Right lobe of liver (tissue), 6 donors: Measurements from ENCODE around the gene PAK1. TPM values are rescaled to one million over a fixed set of nuclear protein-coding genes. Genes with fewer than 3 reads are reported as not detected.

Experiments
- ATAC-seq, 4 donors: fragments of 200-7000 bp; cut with Tn5 transposase; one replicate each; pipeline ENCODE4 v1.9.1; 2020; ENCODE audit warnings: mild to moderate bottlenecking in 4 of 4, moderate library complexity in 4 of 4
- DNase-seq, 3 donors: peaks; one replicate each; pipeline ENCODE4 v3.0.0-alpha.2; 2020
- H3K27ac ChIP-seq, 3 donors: fragments of 200-600 bp; one replicate each; pipeline ENCODE4 v1.8.0; 2022
- H3K27me3 ChIP-seq, 2 donors: fragments of 200-600 bp; one replicate each; pipeline ENCODE4 v1.8.0; 2022
- H3K36me3 ChIP-seq, 4 donors: fragments of 200-600 bp; sonication (generic) in 1 of 4; one replicate each; pipeline versions ENCODE4 v1.5.1 to v1.8.0; 2017 to 2022; ENCODE audit warnings: control low read depth in 1 of 4
- H3K4me1 ChIP-seq, 4 donors: fragments of 200-600 bp; sonication (generic) in 1 of 4; one replicate each; pipeline versions ENCODE4 v1.5.1 to v1.8.0; 2017 to 2022; ENCODE audit warnings: control low read depth in 1 of 4
- H3K4me3 ChIP-seq, 3 donors: fragments of 200-600 bp; one replicate each; pipeline ENCODE4 v1.8.0; 2022
- H3K9me3 ChIP-seq, 4 donors: fragments of 200-600 bp; sonication (generic) in 1 of 4; one replicate each; pipeline versions ENCODE4 v1.5.1 to v1.8.0; 2017 to 2022; ENCODE audit warnings: control low read depth in 1 of 4
- CTCF ChIP-seq, 4 donors: fragments of 200-600 bp in 3 of 4; fragments of 450-650 bp in 1 of 4; IDR thresholded peaks; one replicate each; pipeline versions ENCODE4 v1.5.1 to v1.8.0; 2016 to 2022; ENCODE audit warnings: antibody characterized with exemption in 4 of 4, mild to moderate bottlenecking in 2 of 4
- POLR2A ChIP-seq: fragments of 450-650 bp; IDR thresholded peaks from one replicate; pipeline ENCODE4 v1.6.1; 2017; ENCODE audit warnings: antibody characterized with exemption, mild to moderate bottlenecking
- WGBS: methylation state at CpG from one replicate; pipeline ENCODE4 v1.1.6; 2018; ENCODE audit warnings: low coverage, low lambda C conversion rate; ENCODE audit not compliant: insufficient coverage; ENCODE audit errors: missing lambda C conversion rate; 5-methylcytosine and 5-hydroxymethylcytosine counted together
- intact Hi-C, 2 donors: fragments of 100-400 bp; cut with DNase I; formaldehyde crosslinking; loops; one replicate each; pipeline versions ENCODE4 v1.11.2 to v1.14.1; 2022
- total RNA-seq, 6 experiments: library from RNA; depleted of rRNA in 2 of 6; stranded (reverse); fragments of >200 nt in 2 of 6; fragmentation: NEBNext Ultra II Directional in 3 of 6; extraction: Animal tissue kit (Norgen Biotek cat#: 25700) in 3 of 6; gene quantifications; one replicate each; pipeline versions ENCODE4 v1.1.0 to v1.2.4, GENCODE V29; 2016 to 2023
- donor health status: DM: no; HTN: yes; CAD: no.
- donor health status: DM: no; HTN: no; CAD: no.
- donor health status: DM: no; HTN: no; CAD: no.
- donor health status: DM: no; HTN: yes; CAD: no.
- donor health status: DM: no; HTN: yes; CAD: no.

PAK1 gene
- total RNA-seq, 6 experiments from 2014 or later = 7.3 to 14.5 (median 9.3) TPM

DNA sequence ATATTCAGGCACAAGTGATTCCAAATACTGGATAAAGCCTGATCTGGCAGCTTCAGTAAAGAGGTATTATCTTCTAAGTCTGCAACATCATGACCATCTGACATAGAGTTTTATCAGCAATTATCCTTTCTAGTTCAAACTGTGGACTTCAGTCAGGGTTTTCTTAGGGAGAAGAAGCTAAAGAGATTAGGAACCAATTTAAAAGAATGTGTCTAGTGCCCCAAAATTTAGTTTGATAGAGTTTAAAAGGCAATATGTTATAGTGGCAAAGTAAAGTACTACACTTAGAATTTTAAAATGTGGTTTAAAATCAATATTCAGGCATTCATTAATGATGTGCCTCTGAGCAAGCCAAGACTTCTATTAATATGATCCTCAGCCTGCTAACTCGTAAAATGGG is 5.4 kb downstream of the PAK1 start:
- H3K9me3 ChIP-seq = no peaks in the 10 kb centered on the region
- no peaks in the 10 kb centered on the region for H3K36me3 ChIP-seq
- TF ChIP-seq POLR2A = no peak
- TF ChIP-seq CTCF (IDR thresholded peaks at IDR 0.05) = no peak
- ATAC-seq (no peak), DNase-seq (no peak)
- H3K27me3 ChIP-seq = no peaks in the 10 kb centered on the region
- intact Hi-C loops = no loop called here
- H3K4me1 ChIP-seq = peaks cover 0 to 11% (median 4%) of the 10 kb centered on the region in 4 donors
- H3K27ac ChIP-seq = no peak overlapping the region
- H3K4me3 ChIP-seq = no peak overlapping the region
- 33% methylated on average over 1 of the region's 1 CpG for WGBS

DNA sequence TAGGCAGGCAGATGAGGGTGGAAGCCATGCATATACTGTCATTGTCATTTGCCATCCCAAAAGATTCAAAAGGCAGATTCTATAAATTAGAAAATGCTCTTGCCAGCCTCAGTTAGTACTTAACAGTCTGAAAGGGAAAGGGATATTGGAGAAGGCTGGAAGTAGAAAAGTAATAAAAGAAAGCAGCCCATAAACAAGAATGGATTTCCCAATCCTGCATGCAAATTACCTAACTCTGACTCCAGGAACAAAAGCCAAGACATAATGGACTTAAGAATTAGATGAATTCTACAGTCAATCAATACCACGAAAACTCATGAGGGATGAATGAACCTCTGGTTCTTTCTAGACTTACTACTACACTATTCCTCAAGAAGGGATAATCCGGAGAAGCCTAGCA is 5.9 kb downstream of the PAK1 start:
- no peak for DNase-seq
- WGBS = 63% methylated on average over 2 of the region's 2 CpGs
- intact Hi-C loops = no loop called here
- Histone ChIP-seq H3K27ac (no peak overlapping the region), H3K27me3 (no peaks in the 10 kb centered on the region), H3K4me1 (peaks cover 0 to 11% (median 4%) of the 10 kb centered on the region in 4 donors), H3K9me3 (no peaks in the 10 kb centered on the region), H3K36me3 (no peaks in the 10 kb centered on the region), H3K4me3 (no peak overlapping the region)
- TF ChIP-seq CTCF (IDR thresholded peaks at IDR 0.05) = no peak
- TF ChIP-seq POLR2A = no peak
- ATAC-seq = no peak

- no peaks in the 10 kb centered on the region for H3K27me3 ChIP-seq
- intact Hi-C loops = no loop called here
- no peaks in the 10 kb centered on the region for H3K9me3 ChIP-seq
- H3K27ac ChIP-seq = no peak overlapping the region
- H3K4me1 ChIP-seq = peaks cover 0 to 9% (median 4%) of the 10 kb centered on the region in 4 donors
- no peaks in the 10 kb centered on the region for H3K36me3 ChIP-seq
- 75% methylated on average over 1 of the region's 1 CpG for WGBS
- TF ChIP-seq CTCF (IDR thresholded peaks at IDR 0.05) = no peak
- no peak for TF ChIP-seq POLR2A
- H3K4me3 ChIP-seq = no peak overlapping the region
- no peak for ATAC-seq
- DNase-seq = no peak
These were observed 6.7 kb downstream of the PAK1 start for GRCh38 chr11:77467233-77467632.

DNA sequence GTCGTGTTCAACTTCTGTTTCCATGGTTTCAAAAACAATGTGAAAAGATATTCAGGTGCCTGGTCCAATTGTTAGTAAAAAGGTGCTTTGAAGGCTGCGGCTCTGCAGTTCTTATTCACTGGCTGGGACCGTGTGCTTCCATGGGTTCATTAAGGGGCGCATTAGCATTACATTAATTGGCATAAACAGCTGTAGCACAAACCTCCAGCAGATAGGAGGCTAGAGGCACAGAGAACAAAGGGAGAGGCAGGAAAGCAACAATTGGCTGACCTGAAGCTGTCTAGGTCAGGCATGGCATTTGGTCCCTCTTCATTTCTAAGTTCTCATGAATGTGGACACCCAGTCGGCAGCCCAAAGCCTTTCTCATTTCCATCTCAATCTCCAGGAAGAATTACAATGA is 16.6 kb downstream of the PAK1 start:
- no peak overlapping the region for H3K27ac ChIP-seq
- ATAC-seq = no peak
- no peaks in the 10 kb centered on the region for H3K36me3 ChIP-seq
- no peaks in the 10 kb centered on the region for H3K9me3 ChIP-seq
- peaks cover 0 to 12% (median 0%) of the 10 kb centered on the region in 4 donors for H3K4me1 ChIP-seq
- no peak overlapping the region for H3K4me3 ChIP-seq
- WGBS = 76% methylated on average over 5 of the region's 5 CpGs
- no peak for TF ChIP-seq CTCF (IDR thresholded peaks at IDR 0.05)
- no peak for TF ChIP-seq POLR2A
- no peaks in the 10 kb centered on the region for H3K27me3 ChIP-seq
- intact Hi-C loops = no loop called here
- no peak for DNase-seq

DNA sequence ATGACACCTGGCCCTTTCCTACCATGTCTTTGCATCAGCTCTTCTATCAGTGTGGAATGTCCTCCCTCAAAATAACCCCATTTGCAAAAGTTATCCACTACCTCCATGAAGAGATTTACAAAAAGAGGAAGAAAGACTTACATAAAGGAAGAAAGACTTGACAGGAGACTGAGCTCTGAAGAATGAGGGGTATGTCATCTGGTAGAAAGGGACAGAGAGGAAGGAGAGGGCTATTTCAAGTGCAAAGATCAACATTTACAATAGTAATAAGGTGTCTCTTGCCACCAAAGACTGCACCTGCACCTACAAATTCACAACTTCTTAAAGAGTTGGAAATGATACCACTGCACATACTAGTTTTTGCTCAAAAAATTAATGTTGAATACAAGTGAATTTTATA is 18.2 kb downstream of the PAK1 start:
- no peaks in the 10 kb centered on the region for H3K27me3 ChIP-seq
- no peak overlapping the region for H3K4me3 ChIP-seq
- H3K4me1 ChIP-seq = peaks cover 0 to 12% (median 0%) of the 10 kb centered on the region in 4 donors
- TF ChIP-seq CTCF (IDR thresholded peaks at IDR 0.05) = no peak
- TF ChIP-seq POLR2A = no peak
- H3K27ac ChIP-seq = no peak overlapping the region
- H3K9me3 ChIP-seq = no peaks in the 10 kb centered on the region
- ATAC-seq (no peak), DNase-seq (no peak)
- intact Hi-C loops = no loop called here
- no peaks in the 10 kb centered on the region for H3K36me3 ChIP-seq
